H1 (cell line): ENCODE measurements around the gene MSTN. TPM values are rescaled to one million over a fixed set of nuclear protein-coding genes. Genes with fewer than 3 reads are reported as not detected.

Source experiments
- CTCF ChIA-PET: fragments of 300-600 bp; sonication (Branson Sonifier 250); formaldehyde crosslinking; loops from one replicate; lab custom pipeline; 2021; ENCODE audit not compliant: partially characterized antibody; lab: Charles Lee
- POLR2A ChIA-PET: fragments of 300-600 bp; sonication (Branson Sonifier 250); formaldehyde crosslinking; loops from one replicate; lab custom pipeline; 2021; ENCODE audit warnings: inconsistent platforms; ENCODE audit not compliant: partially characterized antibody; lab: Charles Lee
- DNase-seq, 2 experiments: peaks; one replicate each; pipeline versions ENCODE4 v3.0.0 to v3.0.0-alpha.2; 2010 to 2022; ENCODE audit warnings: low spot score in 2 of 2, low read depth in 1 of 2, mixed read lengths in 1 of 2
- FAIRE-seq: peaks from 2 replicates; lab custom pipeline; 2011; peaks lifted over from hg19 to GRCh38; lab: Jason Lieb, UNC
- H2AFZ ChIP-seq: 2 replicates; pipeline ENCODE4 v1.8.1; 2012; ENCODE audit warnings: low read length, inconsistent platforms
- H2AK5ac ChIP-seq: 2 replicates; pipeline ENCODE4 v1.6.1; 2013; ENCODE audit warnings: low read depth, low read length
- H2BK120ac ChIP-seq: replicated peaks from 2 replicates; pipeline ENCODE3; 2013; ENCODE audit warnings: low read depth, low read length, inconsistent platforms
- H2BK12ac ChIP-seq: 2 replicates; pipeline ENCODE4 v1.6.1; 2013; ENCODE audit warnings: low read depth, low read length
- H2BK15ac ChIP-seq: 2 replicates; pipeline ENCODE4 v1.6.1; 2013; ENCODE audit warnings: low read length
- H2BK20ac ChIP-seq: 2 replicates; pipeline ENCODE4 v1.6.1; 2013; ENCODE audit warnings: low read length
- H2BK5ac ChIP-seq: 2 replicates; pipeline ENCODE4 v1.6.1; 2013; ENCODE audit warnings: low read depth, low read length
- H3K14ac ChIP-seq: 2 replicates; pipeline ENCODE4 v1.6.1; 2013; ENCODE audit warnings: inconsistent platforms; ENCODE audit not compliant: insufficient read length
- H3K18ac ChIP-seq: 2 replicates; pipeline ENCODE4 v1.6.1; 2013; ENCODE audit warnings: low read length; ENCODE audit errors: extremely low read depth
- H3K23ac ChIP-seq: 2 replicates; pipeline ENCODE4 v1.6.1; 2013; ENCODE audit warnings: inconsistent platforms; ENCODE audit not compliant: insufficient read length
- H3K23me2 ChIP-seq: 2 replicates; pipeline ENCODE4 v1.6.1; 2013; ENCODE audit warnings: low read depth, low read length
- H3K27ac ChIP-seq: 2 replicates; pipeline ENCODE4 v1.6.1; 2011; ENCODE audit warnings: low read depth, low read length, inconsistent platforms
- H3K27me3 ChIP-seq, 4 experiments: replicated peaks in 1 of 4; 1 replicate in 1 of 4; 2 replicates in 3 of 4; pipeline versions ENCODE4 v1.6.1 to v1.8.1; 2011 to 2013; ENCODE audit warnings: low read length in 3 of 4, mild to moderate bottlenecking in 3 of 4, inconsistent platforms in 2 of 4, mixed read lengths in 2 of 4, moderate library complexity in 1 of 4; ENCODE audit not compliant: control insufficient read depth in 3 of 4, insufficient read depth in 3 of 4; ENCODE audit errors: extremely low read depth in 1 of 4
- H3K36me3 ChIP-seq, 4 experiments: 2 replicates each; pipeline versions ENCODE4 v1.6.1 to v1.8.1; 2011 to 2013; ENCODE audit warnings: mild to moderate bottlenecking in 4 of 4, low read length in 3 of 4, moderate library complexity in 2 of 4, control low read depth in 1 of 4, inconsistent platforms in 1 of 4; ENCODE audit not compliant: insufficient read depth in 4 of 4, control insufficient read depth in 2 of 4
- H3K4ac ChIP-seq: replicated peaks from 2 replicates; pipeline ENCODE3; 2013; ENCODE audit warnings: low read length, low read depth, mixed read lengths, inconsistent platforms; ENCODE audit not compliant: insufficient read length
- H3K4me1 ChIP-seq, 4 experiments: replicated peaks in 1 of 4; 1 replicate in 1 of 4; 2 replicates in 3 of 4; pipeline versions ENCODE4 v1.6.1 to v1.8.1; 2011 to 2013; ENCODE audit warnings: low read length in 3 of 4, inconsistent platforms in 2 of 4, mixed read lengths in 1 of 4; ENCODE audit not compliant: insufficient read depth in 4 of 4, control insufficient read depth in 3 of 4
- H3K4me2 ChIP-seq, 2 experiments: 2 replicates each; pipeline versions ENCODE4 v1.6.1 to v1.8.1; 2011 to 2013; ENCODE audit warnings: low read depth in 2 of 2, low read length in 2 of 2, control low read depth in 1 of 2, inconsistent platforms in 1 of 2, mild to moderate bottlenecking in 1 of 2; ENCODE audit not compliant: insufficient read depth in 1 of 2
- H3K4me3 ChIP-seq, 4 experiments: fragments of 200-600, 300-600 bp in 1 of 4; sonication (generic), shearing (Covaris generic), sonication (Bioruptor Twin) in 1 of 4; 2 replicates each; pipeline versions ENCODE4 v1.5.1 to v1.8.1; 2011 to 2016; ENCODE audit warnings: low read length in 4 of 4, low read depth in 3 of 4, control low read depth in 2 of 4, inconsistent platforms in 2 of 4, mild to moderate bottlenecking in 2 of 4, mixed read lengths in 1 of 4, moderate library complexity in 1 of 4; ENCODE audit not compliant: insufficient read depth in 2 of 4; ENCODE audit errors: extremely low read depth in 1 of 4
- H3K56ac ChIP-seq: replicated peaks from 2 replicates; pipeline ENCODE3; 2013; ENCODE audit warnings: low read depth, mild to moderate bottlenecking, mixed read lengths, low read length, inconsistent platforms; ENCODE audit not compliant: insufficient read length
- H3K79me1 ChIP-seq: 2 replicates; pipeline ENCODE4 v1.6.1; 2013; ENCODE audit warnings: low read depth, low read length, control low read depth
- H3K79me2 ChIP-seq, 2 experiments: 2 replicates each; pipeline versions ENCODE4 v1.6.1 to v1.8.1; 2012 to 2013; ENCODE audit warnings: low read length in 2 of 2, mild to moderate bottlenecking in 2 of 2, inconsistent platforms in 1 of 2; ENCODE audit not compliant: insufficient read depth in 2 of 2, control insufficient read depth in 1 of 2
- H3K9ac ChIP-seq, 4 experiments: replicated peaks in 1 of 4; 1 replicate in 1 of 4; 2 replicates in 3 of 4; pipeline versions ENCODE4 v1.6.1 to v1.8.1; 2011 to 2013; ENCODE audit warnings: low read depth in 3 of 4, low read length in 3 of 4, control low read depth in 2 of 4, mild to moderate bottlenecking in 2 of 4, moderate library complexity in 2 of 4, inconsistent platforms in 1 of 4; ENCODE audit errors: extremely low read depth in 1 of 4
- H3K9me3 ChIP-seq, 2 experiments: 2 replicates each; pipeline versions ENCODE4 v1.6.1 to v1.8.1; 2012 to 2013; ENCODE audit warnings: mild to moderate bottlenecking in 2 of 2, moderate library complexity in 2 of 2, control low read depth in 1 of 2, inconsistent platforms in 1 of 2, low read depth in 1 of 2, low read length in 1 of 2, mixed read lengths in 1 of 2; ENCODE audit not compliant: insufficient read depth in 2 of 2
- H4K20me1 ChIP-seq, 2 experiments: replicated peaks in 1 of 2; 2 replicates each; pipeline versions ENCODE3 to v1.8.1; 2011 to 2013; ENCODE audit warnings: inconsistent platforms in 2 of 2, low read length in 2 of 2, mild to moderate bottlenecking in 1 of 2; ENCODE audit not compliant: insufficient read depth in 2 of 2, control insufficient read depth in 1 of 2
- H4K5ac ChIP-seq: 2 replicates; pipeline ENCODE4 v1.6.1; 2013; ENCODE audit warnings: low read length, low read depth, mixed read lengths, inconsistent platforms; ENCODE audit not compliant: insufficient read length
- H4K8ac ChIP-seq: 2 replicates; pipeline ENCODE4 v1.8.0; 2013; ENCODE audit warnings: mild to moderate bottlenecking, moderate library complexity, low read length, inconsistent platforms; ENCODE audit not compliant: insufficient read depth; ENCODE audit errors: extremely low read depth
- H4K91ac ChIP-seq: replicated peaks from 2 replicates; pipeline ENCODE3; 2013; ENCODE audit warnings: low read length, mixed read lengths, inconsistent platforms; ENCODE audit not compliant: insufficient read length
- BRCA1 ChIP-seq: IDR thresholded peaks from 2 replicates; pipeline ENCODE4 v1.6.1; 2012; ENCODE audit warnings: low read depth, low read length, improper control_type of control experiment
- EGR1 ChIP-seq: IDR thresholded peaks from 2 replicates; pipeline ENCODE4 v1.6.1; 2011; ENCODE audit warnings: low read depth, low read length, borderline replicate concordance
- KDM4A ChIP-seq: IDR thresholded peaks from one replicate; pipeline ENCODE4 v1.7.1; 2012; ENCODE audit warnings: low read depth, mild to moderate bottlenecking, moderate library complexity, low read length, inconsistent platforms; ENCODE audit not compliant: severe bottlenecking
- WGBS, 2 experiments: shearing (Covaris generic) in 1 of 2; methylation state at CpG; one replicate each; pipeline versions ENCODE4 v1.1.6 to v1.1.7; 2013 to 2015; ENCODE audit warnings: low lambda C conversion rate in 2 of 2, mixed read lengths in 2 of 2, inconsistent platforms in 1 of 2, low coverage in 1 of 2, missing lambda C conversion rate in 1 of 2; ENCODE audit not compliant: insufficient replicate concordance in 2 of 2, insufficient coverage in 1 of 2, insufficient read length in 1 of 2; ENCODE audit errors: extremely low coverage in 1 of 2, missing lambda C conversion rate in 1 of 2; 5-methylcytosine and 5-hydroxymethylcytosine counted together
- long read RNA-seq, 2 experiments: library from RNA in 1 of 2; library from capped mRNA in 1 of 2; stranded (forward); transcript quantifications; one replicate each; pipeline ENCODE4 v2.0.0, GENCODE V29; 2021; ENCODE audit warnings: inconsistent platforms in 1 of 2
- polyA minus RNA-seq, 3 experiments: library from RNA; depleted of rRNA, polyadenylated mRNA; stranded (reverse); fragments of >200 nt; gene quantifications; 1 replicate in 2 of 3; 2 replicates in 1 of 3; pipeline ENCODE4 v1.2.3, GENCODE V29; 2011
- polyA plus RNA-seq, 7 experiments: library from polyadenylated mRNA; depleted of rRNA in 3 of 7; stranded (reverse) in 5 of 7; unstranded in 2 of 7; fragments of >200 nt in 5 of 7; fragments of 200-250 nt in 2 of 7; gene quantifications; 1 replicate in 5 of 7; 2 replicates in 1 of 7; 4 replicates in 1 of 7; pipeline versions ENCODE4 v1.2.1 to v1.2.3, GENCODE V29; 2011 to 2013; ENCODE audit warnings: missing spikeins in 2 of 7, mixed read lengths in 2 of 7
- total RNA-seq: library from RNA; stranded (reverse); fragmentation: NEBNext Ultra II Directional; extraction: Animal tissue kit (Norgen Biotek cat#: 25700); gene quantifications from 2 replicates; pipeline ENCODE4 v1.2.1, GENCODE V29; 2021

The MSTN gene
- total RNA-seq (not detected in 2 replicates), polyA plus RNA-seq (2011; rRNA removed) (not detected in 2 replicates), polyA minus RNA-seq (2011; rRNA and poly(A)+ RNA removed) (not detected in 2 replicates)
- not detected for polyA plus RNA-seq (2011; cell fraction: cytosol; rRNA removed)
- polyA plus RNA-seq (2011; cell fraction: nucleus; rRNA removed), result not detected
- not detected in 4 replicates for polyA plus RNA-seq (2012, experiment 1 of 2)
- not detected for polyA plus RNA-seq (2012, experiment 2 of 2)
- not detected for polyA plus RNA-seq (2013, experiment 1 of 2)
- not detected for polyA plus RNA-seq (2013, experiment 2 of 2)
- not detected for polyA minus RNA-seq (2011; cell fraction: cytosol; rRNA and poly(A)+ RNA removed)
- not detected for polyA minus RNA-seq (2011; cell fraction: nucleus; rRNA and poly(A)+ RNA removed)
- long read RNA-seq, experiment 1, result 0 reads
- long read RNA-seq, experiment 2, result 0 reads

DNA sequence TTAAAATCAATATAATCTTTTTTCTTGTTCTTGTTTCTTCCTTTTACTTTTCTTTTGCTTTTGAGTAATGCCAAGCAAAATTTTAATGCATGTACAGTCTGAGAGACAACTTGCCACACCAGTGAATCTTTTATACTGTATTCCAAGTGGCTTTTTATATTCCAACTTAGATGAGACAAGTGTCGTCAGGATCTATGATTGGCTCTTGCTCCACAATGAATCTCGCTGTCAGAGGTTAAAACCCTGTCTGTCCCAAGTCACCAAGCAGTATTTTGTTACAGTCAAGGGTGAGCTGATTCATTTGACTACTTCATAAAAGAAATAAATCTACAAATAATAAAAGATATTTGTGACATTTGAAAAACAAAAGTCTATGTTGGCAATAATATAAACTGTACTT is at the start of gene MSTN:
MSTN (minus strand) TSS at position 129 of the 400 bp plus-strand sequence. CDS start 133 bp downstream, outside the sequence.
- Histone ChIP-seq H4K8ac (no peak within 1 kb of the TSS), H3K27me3 (no peaks in the 10 kb centered on the region), H3K23me2 (no peaks in the 10 kb centered on the region), H2AFZ (0 out of 2 replicates have a peak within 1 kb of the TSS, but pooled peaks have one; percentile 8), H3K14ac (no peak within 1 kb of the TSS), H4K91ac (no peak within 1 kb of the TSS), H2AK5ac (no peak within 1 kb of the TSS), H3K36me3 (no peaks in the 10 kb centered on the region), H4K5ac (no peak within 1 kb of the TSS), H3K4me1 (no peaks in the 10 kb centered on the region), H3K56ac (no peak within 1 kb of the TSS), H3K4me2 (no peak within 1 kb of the TSS), H3K4me3 (no peak within 1 kb of the TSS), H2BK20ac (no peak within 1 kb of the TSS), H2BK15ac (no peak within 1 kb of the TSS), H4K20me1 (no peaks in the 10 kb centered on the region), H3K4ac (no peak within 1 kb of the TSS), H3K27ac (no peak within 1 kb of the TSS), H2BK120ac (no peak within 1 kb of the TSS), H3K79me1 (no peaks in the 10 kb centered on the region), H3K79me2 (no peaks in the 10 kb centered on the region), H3K23ac (no peak within 1 kb of the TSS), H2BK5ac (no peak within 1 kb of the TSS), H3K9ac (no peak within 1 kb of the TSS), H2BK12ac (no peak within 1 kb of the TSS), H3K9me3 (no peaks in the 10 kb centered on the region), H3K18ac (no peak within 1 kb of the TSS)
- CTCF ChIA-PET, result interaction anchor here (1.7 kb wide), 1 partner anchor 9 kb away, joined by 7 read pairs; no protein-coding TSS in a partner anchor
- POLR2A ChIA-PET, result no interaction called here
- DNase-seq (no peak), FAIRE-seq (no peak)
- 92% methylated on average over 2 of the region's 2 CpGs; no CpG with 5 or more reads in 1 of the 2 experiments for WGBS, 2 experiments
- TF ChIP-seq EGR1, result no peak
- no peak for TF ChIP-seq BRCA1
- TF ChIP-seq KDM4A, result no peak
